Common myeloid progenitor, CD34-positive (primary cell): ENCODE data around the gene TGFBR2.

Experiments
- CTCF ChIA-PET: fragments of 350-600 bp; sonication (Branson Sonifier 250); formaldehyde crosslinking; loops from one replicate; lab custom pipeline; 2021; ENCODE audit warnings: antibody characterized with exemption; lab: Charles Lee
- POLR2A ChIA-PET: fragments of 350-600 bp; sonication (Branson Sonifier 250); formaldehyde crosslinking; loops from one replicate; lab custom pipeline; 2021; ENCODE audit warnings: antibody characterized with exemption; lab: Charles Lee
- DNase-seq, 3 donors: peaks; one replicate each; pipeline versions ENCODE4 v3.0.0 to v3.0.0-alpha.2; 2013
- H3K27ac ChIP-seq, 2 experiments: 1 replicate in 1 of 2; 2 replicates in 1 of 2; pipeline ENCODE4 v1.7.0; 2013; ENCODE audit warnings: inconsistent platforms in 2 of 2, low read length in 2 of 2, mild to moderate bottlenecking in 2 of 2, low read depth in 1 of 2, moderate library complexity in 1 of 2; ENCODE audit not compliant: severe bottlenecking in 2 of 2, insufficient read depth in 1 of 2, poor library complexity in 1 of 2
- H3K27me3 ChIP-seq, 5 experiments: replicated peaks in 2 of 5; 1 replicate in 3 of 5; 2 replicates in 2 of 5; pipeline versions ENCODE4 v1.6.1 to v1.7.0; 2013; ENCODE audit warnings: low read length in 4 of 5, mild to moderate bottlenecking in 2 of 5, moderate library complexity in 2 of 5, inconsistent platforms in 1 of 5; ENCODE audit not compliant: insufficient read depth in 5 of 5, control insufficient read depth in 4 of 5
- H3K36me3 ChIP-seq, 4 experiments: 1 replicate in 2 of 4; 2 replicates in 2 of 4; pipeline versions ENCODE4 v1.6.1 to v1.7.0; 2013; ENCODE audit warnings: low read length in 3 of 4, control low read depth in 1 of 4, mild to moderate bottlenecking in 1 of 4; ENCODE audit not compliant: control insufficient read depth in 4 of 4, insufficient read depth in 4 of 4
- H3K4me1 ChIP-seq, 4 experiments: 1 replicate in 3 of 4; 2 replicates in 1 of 4; pipeline versions ENCODE4 v1.6.1 to v1.7.1; 2013; ENCODE audit warnings: low read length in 3 of 4, mild to moderate bottlenecking in 3 of 4, control low read depth in 1 of 4, inconsistent platforms in 1 of 4, moderate library complexity in 1 of 4; ENCODE audit not compliant: control insufficient read depth in 4 of 4, insufficient read depth in 4 of 4; ENCODE audit errors: control extremely low read depth in 1 of 4
- H3K4me3 ChIP-seq, 7 experiments: 1 replicate in 4 of 7; 2 replicates in 3 of 7; pipeline versions ENCODE4 v1.5.1 to v1.7.0; 2013; ENCODE audit warnings: mild to moderate bottlenecking in 7 of 7, low read length in 6 of 7, moderate library complexity in 6 of 7, inconsistent platforms in 2 of 7, low read depth in 2 of 7, control low read depth in 1 of 7; ENCODE audit not compliant: insufficient read depth in 4 of 7, control insufficient read depth in 1 of 7; ENCODE audit errors: extremely low read depth in 1 of 7
- H3K9me3 ChIP-seq, 5 experiments: 1 replicate in 4 of 5; 2 replicates in 1 of 5; pipeline versions ENCODE4 v1.6.1 to v1.7.1; 2013; ENCODE audit warnings: low read length in 4 of 5, mild to moderate bottlenecking in 2 of 5, inconsistent platforms in 1 of 5, low read depth in 1 of 5, moderate library complexity in 1 of 5; ENCODE audit not compliant: control insufficient read depth in 4 of 5, insufficient read depth in 2 of 5; ENCODE audit errors: control extremely low read depth in 1 of 5
- WGBS: methylation state at CpG from one replicate; pipeline ENCODE4 v1.1.5; 2013; ENCODE audit not compliant: insufficient coverage; 5-methylcytosine and 5-hydroxymethylcytosine counted together

The TGFBR2 gene

GRCh38 chr3:30646181-30646876 lies 39.9 kb downstream of the TGFBR2 start:
- H3K4me3 ChIP-seq, result peak overlapping the region in 1 of 7 experiments; percentile 21
- no peak overlapping the region for H3K27ac ChIP-seq
- ChIA-PET CTCF (interaction anchor here (1.0 to 1.7 kb wide), 2 partner anchors 11 to 13 kb away, joined by 3 to 5 read pairs; no protein-coding TSS in a partner anchor), POLR2A (no interaction called here)
- peaks cover 55 to 93% (median 76%) of the 10 kb centered on the region in 4 experiments for H3K4me1 ChIP-seq
- WGBS, result 72% methylated on average over 2 of the region's 5 CpGs
- peaks cover 12 to 40% (median 28%) of the 10 kb centered on the region in 4 experiments for H3K36me3 ChIP-seq
- no peaks in the 10 kb centered on the region for H3K27me3 ChIP-seq
- DNase-seq, result peak in 2 of 3 donors; percentile 38 to 42
- no peaks in the 10 kb centered on the region for H3K9me3 ChIP-seq

DNA sequence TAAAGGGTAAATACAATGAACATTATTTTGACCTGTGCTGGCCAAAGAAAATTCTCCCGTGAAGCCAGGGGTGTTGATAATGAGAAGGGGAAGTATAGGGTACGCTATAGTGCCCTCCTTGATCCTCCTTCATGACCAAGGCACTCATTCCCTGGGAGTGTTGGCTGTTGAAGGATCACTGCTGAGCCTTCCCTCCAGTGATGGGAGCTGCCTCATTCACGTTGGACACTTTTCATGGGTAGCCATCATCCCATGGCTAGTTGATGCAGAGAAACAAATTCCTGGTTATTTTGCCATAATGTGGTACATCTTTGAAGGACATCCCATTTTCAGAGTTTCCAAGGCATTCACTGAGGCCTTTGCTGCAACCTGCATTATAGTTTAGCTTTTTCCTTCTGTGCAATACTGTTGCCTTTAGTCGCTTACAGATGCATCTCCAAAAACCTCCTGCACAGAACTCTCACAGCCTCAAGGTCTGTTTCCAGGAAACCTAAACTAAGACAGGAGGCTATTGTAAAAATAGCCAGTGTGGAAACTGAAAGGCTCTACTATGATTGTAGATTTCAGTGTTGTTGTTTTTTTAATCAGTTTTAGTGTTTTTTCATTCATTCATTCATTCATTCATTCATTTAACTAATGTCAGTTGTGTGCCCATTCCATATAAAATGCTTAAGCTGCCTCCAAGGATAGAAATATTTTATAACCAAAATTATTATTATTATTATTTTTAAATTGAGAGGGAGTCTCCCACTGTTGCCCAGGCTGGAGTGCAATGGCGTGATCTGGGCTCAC lies 40.8 kb downstream of the TGFBR2 start:
- Histone ChIP-seq H3K27me3 (no peaks in the 10 kb centered on the region), H3K4me3 (no peak overlapping the region), H3K36me3 (peaks cover 12 to 47% (median 31%) of the 10 kb centered on the region in 4 experiments), H3K27ac (no peak overlapping the region), H3K9me3 (no peaks in the 10 kb centered on the region), H3K4me1 (peaks cover 46 to 85% (median 68%) of the 10 kb centered on the region in 4 experiments)
- 74% methylated on average over 3 of the region's 5 CpGs for WGBS
- POLR2A ChIA-PET, result no interaction called here
- DNase-seq, result no peak
- CTCF ChIA-PET, result interaction anchor here (0.9 to 1.7 kb wide), 7 partner anchors 11 to 1732 kb away, joined by 3 to 5 read pairs (median 3); no protein-coding TSS in a partner anchor

GRCh38 chr3:30648670-30649357 lies 42.4 kb downstream of the TGFBR2 start:
- no peaks in the 10 kb centered on the region for H3K9me3 ChIP-seq
- WGBS, result 96% methylated on average over 5 of the region's 5 CpGs
- POLR2A ChIA-PET, result interaction anchor here (0.9 kb wide), 1 partner anchor 13 kb away, joined by 5 read pairs; no protein-coding TSS in a partner anchor
- CTCF ChIA-PET, result interaction anchor here (0.7 to 1.5 kb wide), 5 partner anchors 10 to 34 kb away, joined by 3 to 4 read pairs (median 3); no protein-coding TSS in a partner anchor
- peaks cover 12 to 60% (median 38%) of the 10 kb centered on the region in 4 experiments for H3K36me3 ChIP-seq
- DNase-seq, result no peak
- peaks cover 34 to 68% (median 52%) of the 10 kb centered on the region in 4 experiments for H3K4me1 ChIP-seq
- H3K27me3 ChIP-seq, result no peaks in the 10 kb centered on the region
- H3K27ac ChIP-seq, result peak overlapping the region in 1 of 2 experiments; percentile 9
- peak overlapping the region in 1 of 7 experiments; percentile 9 for H3K4me3 ChIP-seq

- peak; percentile 79 to 87 (median 82) for DNase-seq
- POLR2A ChIA-PET, result interaction anchor here (0.9 kb wide), 1 partner anchor 14 kb away, joined by 5 read pairs; no protein-coding TSS in a partner anchor
- CTCF ChIA-PET, result interaction anchor here (0.7 to 1.8 kb wide), 9 partner anchors 8 to 330 kb away, joined by 3 to 6 read pairs (median 3); no protein-coding TSS in a partner anchor
- H3K4me3 ChIP-seq, result peak overlapping the region in 1 of 7 experiments; percentile 22
- 90% methylated on average over 4 of the region's 9 CpGs for WGBS
- peaks cover 12 to 68% (median 43%) of the 10 kb centered on the region in 4 experiments for H3K36me3 ChIP-seq
- H3K27ac ChIP-seq, result peak overlapping the region; percentile 3 to 41
- peaks cover 29 to 67% (median 43%) of the 10 kb centered on the region in 4 experiments for H3K4me1 ChIP-seq
- H3K9me3 ChIP-seq, result no peaks in the 10 kb centered on the region
- H3K27me3 ChIP-seq, result no peaks in the 10 kb centered on the region
Observed at GRCh38 chr3:30649572-30650318, 43.3 kb downstream of the TGFBR2 start.

- 100% methylated on average over 2 of the region's 2 CpGs for WGBS
Observed at GRCh38 chr3:30650348-30650995, 44.1 kb downstream of the TGFBR2 start.

More at GRCh38 chr3:30650348-30650995, 44.1 kb downstream of the TGFBR2 start:
- Histone ChIP-seq H3K9me3 (no peaks in the 10 kb centered on the region), H3K36me3 (peaks cover 11 to 70% (median 45%) of the 10 kb centered on the region in 4 experiments), H3K27ac (peak overlapping the region in 1 of 2 experiments; percentile 41), H3K27me3 (no peaks in the 10 kb centered on the region), H3K4me3 (no peak overlapping the region), H3K4me1 (peaks cover 33 to 69% (median 44%) of the 10 kb centered on the region in 4 experiments)
- CTCF ChIA-PET, result interaction anchor here (0.8 to 1.8 kb wide), 5 partner anchors 8 to 43 kb away, joined by 3 to 6 read pairs (median 3); no protein-coding TSS in a partner anchor
- POLR2A ChIA-PET, result no interaction called here
- no peak for DNase-seq
